HG03060 (cell line): ENCODE results near the gene RPS21.

Experiments
- ATAC-seq: cut with Tn5 transposase; IDR thresholded peaks from one replicate; pipeline ENCODE4 v1.9.1; 2021; ENCODE audit warnings: low read depth, moderate number of reproducible peaks; ENCODE audit not compliant: unreplicated experiment

Gene RPS21

DNA sequence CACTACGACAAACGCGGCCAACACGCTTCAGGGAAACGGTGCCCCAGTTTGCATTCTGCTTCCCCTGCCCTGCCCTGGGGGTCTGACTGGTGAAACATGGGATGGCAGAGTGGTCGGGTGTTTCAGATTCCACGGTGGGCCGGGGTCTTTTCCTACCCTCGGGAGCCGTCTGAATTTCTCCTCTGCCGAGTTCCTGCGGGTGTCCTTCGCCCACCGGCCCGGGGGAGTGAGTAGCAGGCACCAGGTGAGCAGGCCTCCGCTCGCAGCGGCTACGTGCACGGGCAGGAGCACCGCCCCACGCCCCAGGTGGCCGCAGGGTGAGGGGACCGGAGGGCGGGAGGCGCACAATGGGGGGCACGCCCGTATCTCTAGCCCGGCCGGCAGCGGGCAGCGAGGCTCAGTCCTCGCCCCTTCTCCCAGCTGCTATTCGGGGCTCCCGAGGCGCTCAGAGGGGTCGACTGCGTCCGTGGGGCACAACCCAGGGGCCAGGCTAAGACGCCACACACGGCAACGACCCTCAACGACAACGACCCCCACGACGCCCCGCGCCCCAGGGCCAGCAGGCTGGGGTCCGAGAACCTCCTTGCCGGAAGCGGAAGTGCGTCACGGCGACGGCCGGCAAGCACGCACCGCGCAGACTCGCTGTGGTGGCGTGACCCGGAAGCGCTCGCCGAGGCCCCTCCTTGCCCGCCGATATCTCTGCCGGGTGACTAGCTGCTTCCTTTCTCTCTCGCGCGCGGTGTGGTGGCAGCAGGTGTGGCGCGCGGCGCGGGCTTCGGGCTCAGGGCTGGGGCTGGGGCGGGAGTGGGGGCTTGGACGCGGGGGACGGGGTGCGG is at the start of gene RPS21:
Gene RPS21 (plus strand): TSS at position 721 of the 836 bp plus-strand sequence. CDS start 236 bp downstream, outside the sequence.
- ATAC-seq, result peak; percentile 72

DNA sequence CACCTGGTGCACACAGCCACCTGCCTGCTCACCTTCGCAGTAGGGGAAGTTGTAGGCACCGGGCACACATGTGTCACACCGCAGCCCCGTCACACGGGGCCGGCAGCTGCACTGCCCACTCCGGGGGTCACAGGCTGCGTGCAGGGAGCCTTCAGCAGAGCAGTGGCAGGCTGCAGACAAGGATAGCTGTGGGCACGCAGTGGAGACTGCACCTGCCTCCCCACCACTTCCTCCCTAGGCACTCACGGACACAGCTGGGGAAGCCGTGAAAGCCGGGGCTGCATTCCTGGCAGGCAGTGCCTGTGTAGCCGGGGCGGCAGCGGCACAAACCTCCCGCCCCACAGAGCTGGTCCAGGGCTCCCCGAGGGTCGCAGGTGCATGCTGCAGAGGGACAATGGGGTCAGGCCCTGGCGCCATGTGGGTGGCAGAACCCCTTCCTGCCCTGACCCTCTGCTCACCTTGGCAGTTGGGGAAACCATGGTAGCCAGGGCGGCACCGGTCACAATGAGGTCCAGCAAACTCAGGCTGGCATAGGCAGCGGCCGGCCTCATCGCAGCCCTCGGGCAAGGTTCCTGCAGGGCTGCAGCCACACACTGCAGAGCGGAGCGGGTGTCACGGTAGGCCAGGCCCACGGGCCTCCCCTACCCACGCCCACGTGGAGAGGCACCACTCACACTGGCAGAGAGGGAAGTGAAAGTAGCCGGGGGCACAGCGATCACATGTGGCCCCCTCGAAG is 49.2 kb upstream of the RPS21 start:
- ATAC-seq, result no peak

DNA sequence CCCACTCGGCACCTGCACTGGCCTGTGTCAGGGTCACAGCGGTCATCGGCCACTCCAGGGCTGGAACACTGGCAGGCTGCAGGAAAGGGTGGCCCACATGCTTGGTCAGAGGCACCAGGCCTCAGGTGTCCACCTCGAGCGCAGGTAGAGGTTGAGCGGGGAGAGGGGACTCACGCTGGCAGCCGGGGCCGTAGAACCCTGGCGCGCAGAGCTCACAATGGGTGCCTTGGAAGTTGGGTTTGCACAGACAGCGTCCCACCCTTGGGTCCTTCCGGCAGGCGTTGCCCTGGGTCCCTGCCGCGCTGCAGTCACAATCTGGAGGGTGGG is 48.6 kb upstream of the RPS21 start:
- no peak for ATAC-seq

DNA sequence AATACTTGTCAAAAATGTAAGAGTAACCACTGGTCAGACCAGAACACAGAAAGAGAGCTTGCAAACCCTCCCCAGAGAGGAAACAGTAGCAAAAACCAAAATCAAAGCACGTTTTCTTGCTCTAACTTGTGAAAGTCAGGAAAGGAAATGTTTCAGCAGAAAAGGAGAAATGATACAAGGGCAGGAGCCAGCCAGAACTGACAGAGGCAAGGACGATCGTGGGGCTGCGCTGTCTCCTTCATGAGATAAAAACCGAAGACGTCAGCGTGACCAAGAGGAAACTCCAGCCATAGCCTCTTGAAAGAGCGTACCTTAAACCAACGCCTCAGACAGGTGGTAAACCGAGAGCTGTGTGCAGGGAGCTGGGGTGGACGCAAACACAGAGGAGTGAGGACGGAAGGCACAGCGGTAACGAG is 47.2 kb upstream of the RPS21 start:
- peak; percentile 52 for ATAC-seq

DNA sequence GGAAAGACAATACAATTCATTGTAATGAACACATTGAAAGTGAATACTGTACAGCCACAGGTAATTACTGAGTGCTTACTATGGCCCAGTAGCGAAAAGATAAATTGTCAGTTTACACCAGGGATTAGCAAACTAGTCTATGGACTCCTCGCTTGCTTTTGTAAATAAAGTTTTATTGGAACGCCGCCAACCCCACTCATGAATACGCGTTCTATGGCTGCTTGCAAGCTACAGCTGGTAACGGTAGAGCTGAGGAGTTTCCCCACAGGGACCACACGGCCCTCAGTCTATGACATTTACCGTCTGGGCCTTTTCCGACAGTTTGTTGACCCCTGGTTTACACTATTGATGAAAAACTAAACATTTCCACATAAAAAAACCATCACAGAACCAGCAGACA is 44.0 kb upstream of the RPS21 start:
- ATAC-seq, result no peak

DNA sequence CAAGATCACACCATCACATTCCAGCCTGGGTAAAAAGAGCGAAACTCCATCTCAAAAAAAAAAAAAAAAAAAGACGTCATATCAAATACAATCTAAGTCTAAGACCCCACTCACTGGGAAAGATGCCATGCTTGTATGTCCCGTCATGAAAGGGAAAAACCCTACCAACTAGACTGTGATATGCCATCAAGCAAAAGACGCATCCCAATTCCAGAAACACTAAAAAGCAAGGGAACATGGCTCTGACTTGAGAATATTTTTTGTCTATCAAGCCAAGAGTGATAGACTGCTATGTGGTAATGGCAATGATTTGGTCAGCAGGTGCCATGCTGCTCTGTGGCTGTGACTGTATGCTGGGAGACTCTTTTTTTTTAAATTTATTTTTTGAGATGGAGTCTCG is 42.8 kb upstream of the RPS21 start:
- ATAC-seq, result no peak

DNA sequence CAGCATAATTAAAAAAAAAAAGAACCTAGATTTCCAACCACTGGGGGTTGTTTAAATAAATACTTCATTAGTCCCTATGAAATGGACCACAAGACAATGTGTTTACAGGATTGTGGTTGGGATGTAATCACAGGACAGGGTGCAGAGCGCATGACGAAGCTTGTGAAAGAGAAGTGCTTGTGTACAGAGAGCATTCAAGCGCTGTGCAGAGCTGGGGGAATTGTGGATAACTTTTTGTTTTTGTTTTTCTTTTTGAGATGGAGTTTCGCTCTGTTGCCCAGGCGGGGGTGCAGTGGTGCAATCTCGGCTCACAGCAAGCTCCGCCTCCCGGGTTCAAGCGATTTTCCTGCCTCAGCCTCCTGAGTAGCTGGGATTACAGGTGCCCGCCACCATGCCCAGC is 42.1 kb upstream of the RPS21 start:
- no peak for ATAC-seq

DNA sequence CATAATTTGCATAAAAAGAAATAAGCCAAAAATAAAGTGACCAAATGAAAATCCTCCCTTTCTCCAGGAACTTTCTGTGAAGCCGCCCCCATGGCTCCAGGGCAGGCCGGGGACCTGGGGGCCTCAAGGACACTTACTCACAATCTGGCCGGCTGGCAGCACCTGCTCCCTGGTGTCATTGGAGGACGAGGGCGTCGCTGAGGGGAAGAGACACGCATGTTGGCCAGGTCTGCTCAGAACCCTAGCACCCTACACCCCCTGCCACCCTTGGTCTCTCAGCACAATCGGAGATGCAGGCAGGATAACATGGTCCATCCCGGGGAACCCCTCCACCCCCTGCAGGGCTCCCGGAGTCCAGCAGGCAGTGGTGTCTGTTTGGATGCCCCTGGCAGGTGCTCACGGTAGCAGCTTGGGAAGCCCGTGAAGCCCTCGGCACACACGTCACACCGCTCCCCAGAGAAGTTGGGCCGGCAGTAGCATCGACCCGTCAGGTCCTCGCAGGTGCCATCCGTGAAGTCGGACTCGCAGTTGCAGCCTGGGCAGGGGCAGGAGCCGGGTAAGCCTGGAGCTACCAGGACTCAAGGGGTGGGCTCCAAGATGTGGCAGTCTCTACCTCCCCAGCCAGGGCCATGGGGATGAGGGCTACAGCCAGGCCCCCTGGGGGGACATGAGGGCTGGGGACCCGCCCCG is 41.1 kb upstream of the RPS21 start:
- ATAC-seq, result no peak

DNA sequence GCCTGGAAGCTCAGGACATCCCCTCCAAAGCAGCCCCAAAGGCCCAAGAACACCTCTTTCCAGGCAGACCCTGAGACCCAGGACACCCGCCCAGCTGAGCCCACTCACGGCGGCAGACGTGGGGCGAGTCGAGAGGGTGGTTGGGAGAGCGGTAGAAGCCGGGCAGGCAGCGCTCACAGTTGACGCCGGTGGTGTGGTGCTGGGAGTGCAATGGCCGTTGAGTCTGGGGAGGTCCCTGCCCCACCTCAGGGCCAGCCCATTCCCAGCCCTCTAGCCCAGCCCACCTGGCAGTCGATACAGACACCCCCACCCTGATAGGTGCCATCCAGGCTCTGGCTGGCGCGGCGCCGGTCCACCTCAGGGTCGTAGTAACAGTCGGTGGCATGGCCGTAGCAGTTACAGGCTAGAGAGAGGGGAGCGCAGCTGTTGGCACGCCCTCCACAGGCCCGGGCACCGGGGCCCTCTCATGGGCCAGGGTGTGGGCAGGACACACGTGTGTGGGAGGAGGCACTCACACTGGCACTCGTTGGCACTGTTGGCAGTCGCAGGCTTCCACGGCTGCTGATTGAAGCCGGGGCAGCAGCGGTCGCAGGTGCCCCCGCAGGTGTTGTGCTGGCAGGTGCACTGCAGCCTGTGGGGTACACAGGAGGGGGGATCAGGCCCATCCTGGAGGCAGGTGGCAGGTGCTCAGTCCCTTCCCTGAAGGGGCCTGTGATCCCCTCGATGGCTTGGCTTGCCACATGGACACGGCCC is 40.3 kb upstream of the RPS21 start:
- ATAC-seq, result no peak

DNA sequence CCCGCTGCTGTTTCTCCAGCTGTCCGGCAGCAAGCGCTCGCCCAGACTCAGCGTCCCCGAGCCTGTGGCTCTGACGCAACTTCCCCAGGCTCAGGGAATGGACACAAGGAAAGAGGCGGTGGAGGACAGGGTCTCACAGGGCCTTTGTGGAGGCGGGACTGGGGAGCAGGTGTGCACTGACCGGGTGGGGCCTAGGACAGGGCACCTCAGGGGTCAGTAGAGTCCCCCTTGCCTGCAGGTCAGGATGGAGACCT is 39.8 kb upstream of the RPS21 start:
- ATAC-seq, result no peak

DNA sequence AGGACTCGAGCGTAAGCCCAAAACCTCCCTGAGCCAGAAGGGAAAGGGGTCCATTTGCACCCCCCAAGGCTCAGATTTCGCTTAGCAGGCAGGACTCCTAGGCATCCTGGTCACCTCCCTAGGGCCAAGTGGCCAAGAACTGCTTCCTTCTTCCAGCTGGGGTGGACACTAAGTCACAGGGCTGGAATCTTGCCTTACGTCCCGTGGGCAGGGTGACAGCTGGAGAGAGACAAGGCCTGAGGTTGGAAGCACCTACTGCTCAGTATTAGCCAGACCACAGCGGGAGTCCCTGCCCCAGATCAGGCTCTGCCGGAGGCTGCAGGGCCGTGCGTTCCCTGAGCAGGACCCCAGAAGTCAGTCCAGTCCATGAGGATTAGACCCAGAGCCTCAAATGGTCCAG is 39.5 kb upstream of the RPS21 start:
- no peak for ATAC-seq

DNA sequence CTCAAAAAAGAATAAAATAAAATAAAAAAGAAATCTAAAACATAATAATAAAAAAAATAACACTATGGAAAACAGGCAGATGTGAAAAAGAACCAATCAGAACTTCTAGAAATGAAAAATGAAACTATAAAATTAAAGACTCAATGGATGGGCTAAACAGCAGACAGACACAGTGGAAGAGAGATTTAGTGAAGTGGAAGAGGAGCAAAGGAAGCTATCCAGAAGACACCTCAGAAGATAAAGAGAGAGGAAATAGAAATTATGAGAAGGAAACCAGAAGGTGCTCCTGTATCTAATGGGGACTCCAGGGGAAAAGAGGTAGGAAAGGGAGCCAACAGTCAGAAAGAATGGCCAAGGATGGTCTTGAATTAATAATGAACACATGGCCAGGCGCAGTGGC is 38.3 kb upstream of the RPS21 start:
- no peak for ATAC-seq

DNA sequence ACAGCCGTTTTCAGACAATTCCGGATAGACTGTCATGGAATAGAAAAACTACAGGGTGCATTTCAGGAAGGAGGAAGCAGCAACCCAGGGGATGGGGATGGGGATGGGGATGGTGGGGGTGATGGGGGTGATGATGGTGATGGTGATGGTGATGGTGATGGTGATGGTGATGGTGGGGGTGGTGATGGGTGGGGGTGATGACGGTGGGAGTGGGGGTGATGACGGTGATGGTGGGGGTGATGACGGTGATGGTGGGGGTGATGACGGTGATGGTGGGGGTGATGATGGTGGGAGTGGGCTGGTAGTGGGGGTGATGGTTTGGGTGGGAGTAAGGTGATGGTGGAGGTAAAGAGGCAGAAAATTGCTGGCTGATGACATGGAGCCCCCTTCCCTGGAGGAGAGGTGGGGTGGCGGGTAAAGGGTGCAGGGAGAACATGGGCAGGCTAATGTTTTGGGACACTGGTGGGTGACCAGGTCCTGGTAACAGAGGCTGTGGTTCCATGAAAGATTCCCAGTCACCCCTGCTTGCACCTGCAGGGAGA is 37.3 kb upstream of the RPS21 start:
- ATAC-seq, result no peak

DNA sequence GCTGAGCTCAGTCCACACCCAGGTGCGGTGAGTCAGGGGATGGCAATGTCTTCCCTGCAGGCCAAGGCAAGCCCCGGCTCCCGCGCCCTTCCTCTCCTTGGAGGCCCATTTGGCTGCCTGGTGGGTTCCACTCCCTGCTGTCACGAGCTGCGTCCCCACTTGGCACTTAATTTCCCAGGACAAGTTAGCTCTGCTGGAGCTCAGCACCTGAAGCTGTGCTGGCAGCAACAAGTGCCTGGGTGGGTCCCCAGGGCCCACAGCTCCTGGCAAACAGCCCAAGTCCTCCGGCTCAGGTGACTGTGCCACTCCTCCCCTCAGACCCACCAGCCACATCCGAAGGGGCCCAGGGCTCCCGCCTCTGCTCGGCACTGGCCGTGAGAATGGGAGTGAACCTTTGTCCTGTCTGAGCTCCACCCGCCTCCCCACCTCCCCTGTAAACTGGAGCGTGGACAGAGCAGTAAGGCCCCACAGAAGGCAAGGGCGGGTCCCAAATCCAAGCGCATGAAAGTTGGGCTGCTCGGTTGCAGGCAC is 36.7 kb upstream of the RPS21 start:
- ATAC-seq, result no peak

DNA sequence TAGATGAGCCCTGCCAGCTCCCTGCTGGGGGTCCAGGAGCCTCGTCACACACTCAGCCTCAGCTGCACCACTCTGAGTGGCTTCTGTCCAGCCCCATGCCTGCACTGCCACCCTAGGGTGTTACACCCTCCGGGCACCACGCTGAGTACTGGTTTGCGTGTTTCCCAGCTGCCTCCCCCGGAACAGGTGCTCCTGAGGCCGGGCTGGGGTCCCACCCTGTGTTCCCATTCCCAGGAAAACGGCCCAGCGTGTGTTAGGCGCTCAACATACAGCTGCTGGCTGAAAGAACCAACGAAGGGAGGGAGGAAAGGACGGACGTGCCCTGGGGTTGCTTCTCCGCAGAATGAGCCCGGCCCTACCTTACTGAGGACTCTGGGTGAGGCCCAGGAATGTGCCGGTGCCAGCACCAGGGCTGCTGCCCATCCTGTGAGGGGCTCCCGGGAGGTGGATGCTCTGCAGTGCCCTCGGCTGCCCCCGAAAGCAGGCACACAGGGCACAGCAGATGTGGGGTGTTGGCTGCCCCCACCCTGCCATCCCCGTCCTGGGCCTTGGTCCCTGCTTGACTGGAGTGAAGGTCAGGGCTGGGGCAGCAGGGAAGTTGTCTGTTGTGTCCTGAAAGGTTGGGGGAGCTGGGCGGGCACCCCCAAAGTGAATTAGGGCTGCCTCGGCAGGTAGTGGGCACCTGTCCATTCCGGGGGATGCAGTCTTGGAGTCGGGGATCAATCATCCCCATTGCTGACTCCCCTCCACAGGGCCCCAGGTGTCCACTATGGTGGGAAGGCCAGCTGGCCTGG is 36.1 kb upstream of the RPS21 start:
- ATAC-seq, result no peak

DNA sequence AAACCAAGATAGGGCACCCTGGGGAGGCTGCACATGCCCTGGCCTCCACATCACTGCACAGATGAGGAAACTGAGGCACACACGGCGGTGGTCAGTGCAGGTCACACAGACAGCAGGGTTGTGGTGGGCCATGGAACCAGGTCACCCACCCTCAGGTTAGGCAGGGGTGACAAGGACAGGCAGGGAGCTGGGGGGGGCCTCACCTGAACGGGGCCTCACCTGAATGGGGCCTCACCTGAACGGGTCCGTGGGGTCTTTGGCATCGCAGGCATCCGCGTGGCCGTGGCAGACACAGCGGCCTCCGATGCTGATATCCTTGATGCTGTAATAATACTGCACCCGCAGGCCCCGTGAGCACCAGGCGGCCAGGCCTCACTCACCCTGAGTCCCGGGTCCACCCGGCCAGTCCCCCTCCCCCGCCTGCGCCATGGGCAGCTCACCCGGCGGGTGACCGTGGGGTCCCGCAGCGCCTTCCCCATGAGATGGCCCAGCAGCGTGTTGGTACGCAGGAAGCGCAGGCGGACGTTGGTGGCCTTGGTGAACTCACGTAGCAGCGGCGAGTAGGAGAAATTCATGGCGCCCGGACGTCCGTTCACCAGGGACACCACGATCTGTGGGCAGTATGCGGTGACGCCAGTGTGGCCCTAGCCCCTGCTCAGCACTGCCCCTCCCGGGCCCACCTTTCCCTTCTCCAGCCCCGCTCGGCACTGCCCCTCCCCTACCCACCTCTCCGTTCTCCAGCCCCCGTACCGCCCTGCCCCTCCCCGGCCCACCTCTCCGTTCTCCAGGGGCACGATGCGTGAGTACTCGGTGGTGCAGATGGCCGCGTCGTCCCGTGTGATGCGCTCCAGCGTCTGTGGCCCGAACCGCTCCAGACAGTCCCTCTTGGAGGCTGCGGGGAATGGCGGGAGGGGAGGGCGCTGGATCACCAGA is 35.2 kb upstream of the RPS21 start:
- no peak for ATAC-seq

DNA sequence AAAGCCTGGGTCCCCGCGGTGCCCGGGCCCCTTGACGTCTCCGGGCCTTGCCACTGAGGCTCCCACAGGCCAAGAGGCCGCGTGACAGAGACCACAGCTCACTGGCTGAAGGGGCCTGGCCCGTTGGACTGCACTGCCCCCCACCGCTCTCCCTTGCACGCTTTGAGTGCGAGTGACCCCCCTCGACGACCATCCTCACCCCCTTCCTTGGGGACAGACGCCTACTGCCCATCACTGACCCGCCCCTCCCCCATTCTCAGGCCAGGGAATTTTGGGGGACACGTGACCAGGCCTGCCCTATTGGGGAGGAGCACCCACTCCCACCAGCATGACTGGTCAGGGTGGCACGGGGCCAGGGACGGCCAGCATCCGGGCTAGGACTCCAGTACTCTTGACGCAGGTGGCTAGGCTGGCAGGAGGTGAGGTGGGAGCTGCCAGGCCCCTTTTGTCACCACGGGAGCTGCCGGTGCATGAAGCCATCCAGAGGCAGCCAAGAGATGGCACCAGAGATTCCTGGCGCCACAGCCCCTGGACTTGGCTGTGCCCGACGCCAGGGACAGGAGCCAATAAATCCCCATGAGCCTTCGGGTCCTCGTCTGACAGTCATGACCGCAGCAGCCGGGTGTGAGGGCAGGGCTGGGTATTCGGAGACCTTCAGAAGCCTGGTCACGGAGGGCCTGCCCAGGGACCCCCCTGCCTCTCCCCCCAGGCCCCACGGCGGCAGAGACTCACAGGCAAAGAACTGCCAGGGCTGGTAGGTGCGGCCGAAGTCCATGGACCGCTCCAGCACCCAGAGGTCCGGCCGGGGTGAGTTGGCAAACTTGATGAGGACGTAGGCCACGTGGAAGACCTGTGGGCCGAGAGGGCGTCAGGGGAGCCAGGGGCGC is 34.3 kb upstream of the RPS21 start:
- ATAC-seq, result no peak
